Suprapubic skin (tissue), 4 donors: ENCODE results near the gene RNASEH1.
"Not testable (repeated sequence)": the region's sequence is repeated elsewhere in the genome, so short reads cannot be mapped to it uniquely, and the experiment has no call there.

Source experiments
- POLR2A ChIP-seq, 2 donors: fragments of 450-650 bp; IDR thresholded peaks; one replicate each; pipeline ENCODE4 v1.6.1; 2017; ENCODE audit warnings: antibody characterized with exemption in 2 of 2, mild to moderate bottlenecking in 2 of 2, moderate library complexity in 2 of 2
- POLR2AphosphoS5 ChIP-seq, 3 donors: sonication (generic); formaldehyde crosslinking; IDR thresholded peaks; one replicate each; pipeline ENCODE4 v1.6.1; 2017; ENCODE audit warnings: antibody characterized with exemption in 3 of 3
- TF ChIP-seq, protein P1 (sequence below), 2 donors: fragments of 200-600 bp in 1 of 2; fragments of 450-650 bp in 1 of 2; sonication (generic) in 1 of 2; IDR thresholded peaks; one replicate each; pipeline ENCODE4 v1.5.1; 2016 to 2019; ENCODE audit warnings: antibody characterized with exemption in 2 of 2, mild to moderate bottlenecking in 1 of 2, moderate library complexity in 1 of 2

GRCh38 chr2:3496708-3497080, 61.4 kb downstream of the RNASEH1 start:
- TF ChIP-seq, protein P1, sequence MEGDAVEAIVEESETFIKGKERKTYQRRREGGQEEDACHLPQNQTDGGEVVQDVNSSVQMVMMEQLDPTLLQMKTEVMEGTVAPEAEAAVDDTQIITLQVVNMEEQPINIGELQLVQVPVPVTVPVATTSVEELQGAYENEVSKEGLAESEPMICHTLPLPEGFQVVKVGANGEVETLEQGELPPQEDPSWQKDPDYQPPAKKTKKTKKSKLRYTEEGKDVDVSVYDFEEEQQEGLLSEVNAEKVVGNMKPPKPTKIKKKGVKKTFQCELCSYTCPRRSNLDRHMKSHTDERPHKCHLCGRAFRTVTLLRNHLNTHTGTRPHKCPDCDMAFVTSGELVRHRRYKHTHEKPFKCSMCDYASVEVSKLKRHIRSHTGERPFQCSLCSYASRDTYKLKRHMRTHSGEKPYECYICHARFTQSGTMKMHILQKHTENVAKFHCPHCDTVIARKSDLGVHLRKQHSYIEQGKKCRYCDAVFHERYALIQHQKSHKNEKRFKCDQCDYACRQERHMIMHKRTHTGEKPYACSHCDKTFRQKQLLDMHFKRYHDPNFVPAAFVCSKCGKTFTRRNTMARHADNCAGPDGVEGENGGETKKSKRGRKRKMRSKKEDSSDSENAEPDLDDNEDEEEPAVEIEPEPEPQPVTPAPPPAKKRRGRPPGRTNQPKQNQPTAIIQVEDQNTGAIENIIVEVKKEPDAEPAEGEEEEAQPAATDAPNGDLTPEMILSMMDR (IDR thresholded peaks at IDR 0.05), result not testable (repeated sequence)
- TF ChIP-seq POLR2A, POLR2AphosphoS5 (IDR thresholded peaks at IDR 0.05): not testable (repeated sequence)
